ENCODE data around the gene LNX1. TPM values are rescaled to one million over a fixed set of nuclear protein-coding genes. Genes with fewer than 3 reads are reported as not detected.

Gene LNX1
- polyA plus RNA-seq, 2 of the 4 experiments (the other 2 are of a cell fraction), result 0.04 to 0.14 TPM

DNA sequence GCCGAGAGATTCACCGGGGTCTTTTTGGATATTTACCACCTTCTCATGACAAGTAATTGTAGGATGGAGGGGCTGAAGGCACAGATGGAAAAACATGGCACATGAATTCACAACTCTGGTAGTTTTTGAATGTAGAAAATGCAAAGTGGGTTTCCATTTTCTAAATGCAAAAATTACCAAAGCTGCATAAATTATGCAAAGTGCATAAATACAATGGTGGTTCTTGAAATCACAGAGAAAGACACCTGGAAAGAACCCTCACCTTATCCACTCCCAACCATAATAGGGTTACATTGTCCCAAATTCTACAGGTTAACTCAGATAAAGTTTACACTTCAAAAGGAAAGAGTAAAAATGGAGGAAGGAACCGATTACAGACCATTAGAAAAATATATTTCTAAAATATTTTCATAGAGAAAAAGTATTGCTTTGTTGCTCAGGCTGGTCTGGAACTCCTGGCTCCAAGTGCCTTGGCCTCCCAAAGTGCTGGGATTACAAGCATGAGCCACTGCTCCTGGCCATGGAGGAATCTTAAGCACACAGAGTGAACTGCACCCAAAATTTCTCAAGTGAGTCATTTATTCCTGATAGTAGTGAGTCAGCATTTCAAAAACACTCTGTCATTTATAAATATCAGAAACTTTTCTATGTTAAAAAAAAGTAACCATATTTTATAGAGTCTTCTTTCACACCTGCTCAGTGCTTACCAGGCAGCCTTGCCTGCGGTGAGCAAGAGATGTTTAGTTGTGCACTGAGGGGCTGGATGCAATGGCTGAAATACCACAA, 112.4 kb downstream of the LNX1 start:
- ChIA-PET CTCF (no interaction called here), POLR2A (no interaction called here)
- Histone ChIP-seq H3K27ac (peak overlapping the region in 1 of 2 experiments; percentile 54; a peak in 2 of 6 replicates), H3K4me2 (no peak overlapping the region), H3K4me3 (no peak overlapping the region), H3K4me1 (peaks cover 15% of the 10 kb centered on the region), H3K9me3 (no peaks in the 10 kb centered on the region)
- FAIRE-seq, result no peak
- DNase-seq (ENCODE audit: low read depth in 1 of 2, low spot score in 1 of 2), result peak in 1 of 2 experiments; percentile 45
- TF ChIP-seq HOXB5 (CRISPR knock-in tag; IDR thresholded peaks at IDR 0.05) (no peak), FOSL2 (IDR thresholded peaks at IDR 0.05) (no peak), FOSL2 (CRISPR knock-in tag; IDR thresholded peaks at IDR 0.05) (peak; percentile 30; the same call in 1 of the 2 replicates), MAFK (IDR thresholded peaks at IDR 0.05; ENCODE audit: partially characterized antibody) (peak; percentile 71), RFX5 (IDR thresholded peaks at IDR 0.05) (no peak)
- TF ChIP-seq, protein P1, sequence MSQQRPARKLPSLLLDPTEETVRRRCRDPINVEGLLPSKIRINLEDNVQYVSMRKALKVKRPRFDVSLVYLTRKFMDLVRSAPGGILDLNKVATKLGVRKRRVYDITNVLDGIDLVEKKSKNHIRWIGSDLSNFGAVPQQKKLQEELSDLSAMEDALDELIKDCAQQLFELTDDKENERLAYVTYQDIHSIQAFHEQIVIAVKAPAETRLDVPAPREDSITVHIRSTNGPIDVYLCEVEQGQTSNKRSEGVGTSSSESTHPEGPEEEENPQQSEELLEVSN (IDR thresholded peaks at IDR 0.05; ENCODE audit: borderline replicate concordance, low read depth), result no peak
- WGBS (ENCODE audit: missing lambda C conversion rate), result 84% methylated on average over 4 of the region's 4 CpGs
- peak; percentile 30 to 58; a peak in 4 of 6 replicates for ATAC-seq

DNA sequence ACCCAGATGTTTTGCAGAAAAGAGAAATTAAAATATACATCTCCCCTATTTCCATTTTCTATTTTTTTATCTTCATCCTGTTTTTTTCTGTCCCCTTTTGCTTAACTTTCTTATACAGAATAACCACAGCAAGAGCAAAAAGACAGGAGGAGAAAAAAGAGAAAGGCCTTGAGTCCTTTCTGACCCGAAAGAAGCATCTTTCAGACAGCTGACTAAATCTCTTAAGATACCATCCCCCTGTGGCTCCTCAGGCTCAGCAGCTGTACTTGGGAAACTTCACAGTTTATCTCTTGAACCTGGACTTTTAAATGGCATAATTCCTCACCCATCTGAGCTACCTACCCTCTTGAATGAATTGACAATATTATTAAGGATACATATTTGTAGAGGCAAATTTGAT, 113.7 kb downstream of the LNX1 start:
- ATAC-seq, result no peak
- CTCF ChIA-PET, result no interaction called here

DNA sequence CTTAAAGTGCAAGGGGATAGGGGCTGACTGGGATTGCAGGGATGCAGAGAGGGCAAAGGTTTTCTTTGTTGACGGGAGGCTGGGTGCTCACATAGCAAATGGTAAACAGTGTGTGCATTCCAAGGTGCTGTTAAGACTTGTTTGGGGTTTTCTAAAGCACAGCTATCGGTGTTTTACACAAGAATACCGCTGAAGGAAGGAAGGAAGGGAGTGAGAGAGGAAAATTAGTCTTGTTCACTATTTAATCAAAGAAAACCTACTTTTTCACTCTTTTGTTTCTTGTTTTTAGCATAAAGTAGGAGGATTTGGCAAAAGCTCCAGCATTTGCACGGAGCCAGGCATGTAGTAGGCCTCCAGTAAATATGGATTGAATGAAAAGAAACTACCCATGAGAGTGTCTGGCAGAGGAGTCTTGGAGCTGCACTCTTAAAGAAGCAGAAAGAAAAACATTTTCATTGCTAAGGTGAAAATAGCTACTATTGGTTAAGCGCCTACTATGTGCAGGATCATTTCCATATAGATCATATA, 114.2 kb downstream of the LNX1 start:
- no peak overlapping the region for H3K4me3 ChIP-seq
- H3K27ac ChIP-seq, result no peak overlapping the region
- FAIRE-seq (no peak), DNase-seq (ENCODE audit: low read depth in 1 of 2, low spot score in 1 of 2) (no peak), ATAC-seq (no peak)
- CTCF ChIA-PET, result no interaction called here
- TF ChIP-seq PHF8 (IDR thresholded peaks at IDR 0.05; ENCODE audit: borderline replicate concordance, low read depth) (no peak), SMC3 (IDR thresholded peaks at IDR 0.05) (no peak), HOXB13 (CRISPR knock-in tag; IDR thresholded peaks at IDR 0.05; ENCODE audit: low read depth) (no peak), RAD21 (conservative IDR thresholded peaks at IDR 0.05 in 1 of 2, IDR thresholded peaks at IDR 0.05 in 1 of 2) (no peak), CEBPB (IDR thresholded peaks at IDR 0.05) (no peak), ZNF302 (CRISPR knock-in tag; IDR thresholded peaks at IDR 0.05) (no peak), TFCP2L1 (CRISPR knock-in tag; IDR thresholded peaks at IDR 0.05) (no peak), ZC3H11A (IDR thresholded peaks at IDR 0.05) (no peak), HOXB5 (CRISPR knock-in tag; IDR thresholded peaks at IDR 0.05) (no peak), SREBF2 (IDR thresholded peaks at IDR 0.05) (no peak), ESRRA (IDR thresholded peaks at IDR 0.05; ENCODE audit: borderline replicate concordance, low read length) (no peak)
- TF ChIP-seq, protein P2, sequence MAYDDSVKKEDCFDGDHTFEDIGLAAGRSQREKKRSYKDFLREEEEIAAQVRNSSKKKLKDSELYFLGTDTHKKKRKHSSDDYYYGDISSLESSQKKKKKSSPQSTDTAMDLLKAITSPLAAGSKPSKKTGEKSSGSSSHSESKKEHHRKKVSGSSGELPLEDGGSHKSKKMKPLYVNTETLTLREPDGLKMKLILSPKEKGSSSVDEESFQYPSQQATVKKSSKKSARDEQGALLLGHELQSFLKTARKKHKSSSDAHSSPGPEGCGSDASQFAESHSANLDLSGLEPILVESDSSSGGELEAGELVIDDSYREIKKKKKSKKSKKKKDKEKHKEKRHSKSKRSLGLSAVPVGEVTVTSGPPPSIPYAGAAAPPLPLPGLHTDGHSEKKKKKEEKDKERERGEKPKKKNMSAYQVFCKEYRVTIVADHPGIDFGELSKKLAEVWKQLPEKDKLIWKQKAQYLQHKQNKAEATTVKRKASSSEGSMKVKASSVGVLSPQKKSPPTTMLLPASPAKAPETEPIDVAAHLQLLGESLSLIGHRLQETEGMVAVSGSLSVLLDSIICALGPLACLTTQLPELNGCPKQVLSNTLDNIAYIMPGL (CRISPR knock-in tag; IDR thresholded peaks at IDR 0.05; ENCODE audit: borderline replicate concordance), result no peak
- TF ChIP-seq, protein P3, sequence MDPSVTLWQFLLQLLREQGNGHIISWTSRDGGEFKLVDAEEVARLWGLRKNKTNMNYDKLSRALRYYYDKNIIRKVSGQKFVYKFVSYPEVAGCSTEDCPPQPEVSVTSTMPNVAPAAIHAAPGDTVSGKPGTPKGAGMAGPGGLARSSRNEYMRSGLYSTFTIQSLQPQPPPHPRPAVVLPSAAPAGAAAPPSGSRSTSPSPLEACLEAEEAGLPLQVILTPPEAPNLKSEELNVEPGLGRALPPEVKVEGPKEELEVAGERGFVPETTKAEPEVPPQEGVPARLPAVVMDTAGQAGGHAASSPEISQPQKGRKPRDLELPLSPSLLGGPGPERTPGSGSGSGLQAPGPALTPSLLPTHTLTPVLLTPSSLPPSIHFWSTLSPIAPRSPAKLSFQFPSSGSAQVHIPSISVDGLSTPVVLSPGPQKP (IDR thresholded peaks at IDR 0.05; ENCODE audit: low read depth, low read length), result no peak
- TF ChIP-seq, protein P4, sequence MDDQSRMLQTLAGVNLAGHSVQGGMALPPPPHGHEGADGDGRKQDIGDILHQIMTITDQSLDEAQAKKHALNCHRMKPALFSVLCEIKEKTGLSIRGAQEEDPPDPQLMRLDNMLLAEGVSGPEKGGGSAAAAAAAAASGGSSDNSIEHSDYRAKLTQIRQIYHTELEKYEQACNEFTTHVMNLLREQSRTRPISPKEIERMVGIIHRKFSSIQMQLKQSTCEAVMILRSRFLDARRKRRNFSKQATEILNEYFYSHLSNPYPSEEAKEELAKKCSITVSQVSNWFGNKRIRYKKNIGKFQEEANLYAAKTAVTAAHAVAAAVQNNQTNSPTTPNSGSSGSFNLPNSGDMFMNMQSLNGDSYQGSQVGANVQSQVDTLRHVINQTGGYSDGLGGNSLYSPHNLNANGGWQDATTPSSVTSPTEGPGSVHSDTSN (IDR thresholded peaks at IDR 0.05), result no peak
- POLR2A ChIA-PET, result no interaction called here
- WGBS (ENCODE audit: missing lambda C conversion rate), result 77% methylated on average over 5 of the region's 5 CpGs
- H3K4me1 ChIP-seq, result peaks cover 15% of the 10 kb centered on the region
- no peak overlapping the region for H3K4me2 ChIP-seq
- H3K9me3 ChIP-seq, result no peaks in the 10 kb centered on the region

More for the DNA sequence above, 113.7 kb downstream of the LNX1 start:
- no peak overlapping the region for H3K4me2 ChIP-seq
- H3K4me3 ChIP-seq, result no peak overlapping the region
- POLR2A ChIA-PET, result no interaction called here
- FAIRE-seq (no peak), DNase-seq (ENCODE audit: low read depth in 1 of 2, low spot score in 1 of 2) (no peak)
- peaks cover 15% of the 10 kb centered on the region for H3K4me1 ChIP-seq
- WGBS (ENCODE audit: missing lambda C conversion rate), result 96% methylated on average over 1 of the region's 1 CpG
- no peak overlapping the region for H3K27ac ChIP-seq
- H3K9me3 ChIP-seq, result no peaks in the 10 kb centered on the region
- TF ChIP-seq MAZ (IDR thresholded peaks at IDR 0.05; ENCODE audit: borderline replicate concordance, low read depth, low read length), result no peak
- no peak for TF ChIP-seq EHMT2 (IDR thresholded peaks at IDR 0.05; ENCODE audit: low read depth)
